ACC112 (cell line): ENCODE measurements around the gene ATAD3B.

Source experiments
- H2AFZ ChIP-seq: fragments of 200-600 bp; sonication (generic); one replicate; pipeline ENCODE4 v1.6.0; 2017; ENCODE audit warnings: antibody characterized with exemption, low read length; ENCODE audit not compliant: unreplicated experiment
- H3K27ac ChIP-seq: fragments of 200-600 bp; sonication (generic); 2 replicates; pipeline ENCODE4 v1.5.1; 2014; ENCODE audit warnings: low read depth, mild to moderate bottlenecking, antibody characterized with exemption, low read length, moderate library complexity
- H3K27me3 ChIP-seq: fragments of 200-600 bp; sonication (generic); 2 replicates; pipeline ENCODE4 v1.6.1; 2014; ENCODE audit warnings: mild to moderate bottlenecking, antibody characterized with exemption, low read length, moderate library complexity, mixed read lengths; ENCODE audit not compliant: insufficient read depth
- H3K36me3 ChIP-seq: fragments of 200-600 bp; sonication (generic); 2 replicates; pipeline ENCODE4 v1.6.1; 2016; ENCODE audit warnings: mild to moderate bottlenecking, antibody characterized with exemption, low read length, moderate library complexity, mixed read lengths; ENCODE audit not compliant: insufficient read depth
- H3K4me1 ChIP-seq: fragments of 200-600 bp; sonication (generic); one replicate; pipeline ENCODE4 v1.6.1; 2016; ENCODE audit warnings: low read length, mixed read lengths; ENCODE audit not compliant: insufficient read depth, unreplicated experiment, control insufficient read depth
- H3K4me3 ChIP-seq: fragments of 200-600 bp; sonication (generic); 2 replicates; pipeline ENCODE4 v1.5.1; 2014; ENCODE audit warnings: mild to moderate bottlenecking, low read depth, low read length
- H3K79me2 ChIP-seq: fragments of 200-600 bp; sonication (generic); one replicate; pipeline ENCODE4 v1.6.0; 2016; ENCODE audit warnings: low read length; ENCODE audit not compliant: control insufficient read depth, unreplicated experiment, insufficient read depth

The ATAD3B gene

GRCh38 chr1:1471389-1472052, at the start of gene ATAD3B:
ATAD3B (plus strand) TSS chr1:1471765; CDS start chr1:1471885, 120 bp downstream.
- H3K4me3 ChIP-seq = peak within 1 kb of the TSS; percentile 95
- peak within 1 kb of the TSS; percentile 72 for H3K27ac ChIP-seq
- no peaks in the 10 kb centered on the region for H3K27me3 ChIP-seq
- H3K36me3 ChIP-seq = peaks cover 5% of the 10 kb centered on the region; the same call in 1 of the 2 replicates
- peak within 1 kb of the TSS; percentile 77 for H2AFZ ChIP-seq
- peaks cover 7% of the 10 kb centered on the region for H3K4me1 ChIP-seq
- H3K79me2 ChIP-seq = peaks cover 36% of the 10 kb centered on the region

- no peaks in the 10 kb centered on the region for H3K36me3 ChIP-seq
- H3K79me2 ChIP-seq = no peaks in the 10 kb centered on the region
- H3K4me1 ChIP-seq = peaks cover 9% of the 10 kb centered on the region
- peaks cover 8% of the 10 kb centered on the region; the same call in 1 of the 2 replicates for H3K27me3 ChIP-seq
- no peak overlapping the region for H2AFZ ChIP-seq
- H3K4me3 ChIP-seq = no peak overlapping the region
- no peak overlapping the region for H3K27ac ChIP-seq
Observed at GRCh38 chr1:1421907-1422464, 49.6 kb upstream of the ATAD3B start.

GRCh38 chr1:1422465-1423244, 48.9 kb upstream of the ATAD3B start:
- Histone ChIP-seq H3K36me3 (no peaks in the 10 kb centered on the region), H3K4me3 (no peak overlapping the region), H2AFZ (no peak overlapping the region), H3K27ac (no peak overlapping the region), H3K27me3 (peaks cover 8% of the 10 kb centered on the region; the same call in 1 of the 2 replicates), H3K79me2 (no peaks in the 10 kb centered on the region), H3K4me1 (peaks cover 9% of the 10 kb centered on the region)

- H3K4me1 ChIP-seq = peaks cover 9% of the 10 kb centered on the region
- H3K27ac ChIP-seq = no peak overlapping the region
- peaks cover 8% of the 10 kb centered on the region; the same call in 1 of the 2 replicates for H3K27me3 ChIP-seq
- H3K79me2 ChIP-seq = no peaks in the 10 kb centered on the region
- no peak overlapping the region for H2AFZ ChIP-seq
- no peak overlapping the region for H3K4me3 ChIP-seq
- H3K36me3 ChIP-seq = no peaks in the 10 kb centered on the region
Observed at GRCh38 chr1:1423245-1423597, 48.3 kb upstream of the ATAD3B start.

GRCh38 chr1:1424707-1425106, 46.9 kb upstream of the ATAD3B start:
- no peak overlapping the region for H2AFZ ChIP-seq
- H3K27ac ChIP-seq = no peak overlapping the region
- peaks cover 8% of the 10 kb centered on the region; the same call in 1 of the 2 replicates for H3K27me3 ChIP-seq
- H3K36me3 ChIP-seq = no peaks in the 10 kb centered on the region
- no peak overlapping the region for H3K4me3 ChIP-seq
- H3K79me2 ChIP-seq = no peaks in the 10 kb centered on the region
- peaks cover 9% of the 10 kb centered on the region for H3K4me1 ChIP-seq

- Histone ChIP-seq H3K27ac (no peak overlapping the region), H2AFZ (no peak overlapping the region), H3K36me3 (no peaks in the 10 kb centered on the region), H3K4me1 (peaks cover 15% of the 10 kb centered on the region), H3K79me2 (no peaks in the 10 kb centered on the region), H3K4me3 (no peak overlapping the region), H3K27me3 (peaks cover 8% of the 10 kb centered on the region; the same call in 1 of the 2 replicates)
Observed at GRCh38 chr1:1425426-1425752, 46.2 kb upstream of the ATAD3B start.

GRCh38 chr1:1425753-1426495, 45.6 kb upstream of the ATAD3B start:
- Histone ChIP-seq H3K27ac (no peak overlapping the region), H3K4me3 (no peak overlapping the region)

GRCh38 chr1:1426496-1427105, 45.0 kb upstream of the ATAD3B start:
- H2AFZ ChIP-seq = no peak overlapping the region
- no peak overlapping the region for H3K4me3 ChIP-seq
- H3K36me3 ChIP-seq = no peaks in the 10 kb centered on the region
- no peaks in the 10 kb centered on the region for H3K27me3 ChIP-seq
- H3K4me1 ChIP-seq = peaks cover 22% of the 10 kb centered on the region
- no peak overlapping the region for H3K27ac ChIP-seq
- no peaks in the 10 kb centered on the region for H3K79me2 ChIP-seq

More at GRCh38 chr1:1425753-1426495, 45.6 kb upstream of the ATAD3B start:
- no peak overlapping the region for H2AFZ ChIP-seq
- H3K36me3 ChIP-seq = no peaks in the 10 kb centered on the region
- H3K79me2 ChIP-seq = no peaks in the 10 kb centered on the region
- peaks cover 18% of the 10 kb centered on the region for H3K4me1 ChIP-seq
- H3K27me3 ChIP-seq = peaks cover 3% of the 10 kb centered on the region; the same call in 1 of the 2 replicates

- peaks cover 24% of the 10 kb centered on the region for H3K4me1 ChIP-seq
- no peak overlapping the region for H3K27ac ChIP-seq
- no peak overlapping the region for H2AFZ ChIP-seq
- no peaks in the 10 kb centered on the region for H3K27me3 ChIP-seq
- H3K79me2 ChIP-seq = no peaks in the 10 kb centered on the region
- H3K4me3 ChIP-seq = peak overlapping the region; percentile 66
- H3K36me3 ChIP-seq = no peaks in the 10 kb centered on the region
Observed at GRCh38 chr1:1427106-1427819, 44.3 kb upstream of the ATAD3B start.

- Histone ChIP-seq H3K4me3 (peak overlapping the region; percentile 66), H3K36me3 (no peaks in the 10 kb centered on the region), H3K4me1 (peaks cover 19% of the 10 kb centered on the region), H3K27ac (no peak overlapping the region), H2AFZ (no peak overlapping the region), H3K27me3 (no peaks in the 10 kb centered on the region), H3K79me2 (no peaks in the 10 kb centered on the region)
Observed at GRCh38 chr1:1427820-1428148, 43.8 kb upstream of the ATAD3B start.
